Central memory CD4-positive, alpha-beta T cell (primary cell): Measurements from ENCODE around the gene DHX15.
"Not testable (repeated sequence)": the region's sequence is repeated elsewhere in the genome, so short reads cannot be mapped to it uniquely, and the experiment has no call there.

Experiments used
- DNase-seq: peaks from one replicate; pipeline ENCODE4 v3.0.0; 2022

The DHX15 gene

GRCh38 chr4:24537025-24537424 is 47.3 kb downstream of the DHX15 start:
- DNase-seq = no peak

DNA sequence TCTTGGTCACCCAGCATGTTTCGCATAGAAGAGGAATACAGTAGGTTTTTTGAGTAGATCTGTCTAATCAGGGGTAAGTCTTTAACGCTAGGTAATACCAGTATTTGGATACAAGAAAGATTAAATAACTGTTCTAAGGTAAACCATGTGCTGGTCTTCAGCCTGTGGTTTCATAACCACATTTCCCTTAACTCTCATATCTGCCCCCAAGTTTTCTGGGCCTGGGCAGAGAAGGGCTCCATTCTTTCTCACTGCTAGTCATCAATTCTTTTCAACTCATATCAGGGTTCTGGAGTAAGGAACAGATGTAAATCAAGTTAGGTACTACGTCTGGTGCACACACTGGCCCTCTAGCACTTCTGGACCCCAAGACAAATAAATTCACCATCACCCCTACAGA is 49.0 kb downstream of the DHX15 start:
- DNase-seq = no peak

GRCh38 chr4:24533364-24533763 is 51.0 kb downstream of the DHX15 start:
- no peak for DNase-seq

DNA sequence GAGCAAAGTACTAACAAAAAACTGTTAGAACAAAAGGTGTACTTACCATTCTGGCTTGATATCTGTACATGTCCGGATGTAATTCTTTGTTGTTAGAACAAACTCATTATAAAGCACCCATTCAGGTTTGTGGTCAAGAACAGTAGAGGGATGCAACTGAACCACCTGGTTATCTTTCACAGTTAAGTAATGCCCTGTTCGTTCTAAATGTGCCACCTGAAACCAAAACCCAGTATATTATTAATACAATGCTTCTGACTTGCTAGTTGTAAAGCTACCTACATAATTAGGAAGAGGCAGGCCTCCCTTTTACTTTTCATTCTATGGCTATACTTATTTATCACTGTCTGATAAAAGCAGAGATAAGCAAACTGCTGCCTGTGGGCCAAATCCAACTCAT is 54.8 kb downstream of the DHX15 start:
- no peak for DNase-seq

GRCh38 chr4:24527371-24527770 is 57.0 kb downstream of the DHX15 start:
- no peak for DNase-seq

- DNase-seq = no peak
Measured at GRCh38 chr4:24521544-24521943, 62.8 kb downstream of the DHX15 start.

GRCh38 chr4:24519649-24520048 is 64.7 kb downstream of the DHX15 start:
- no peak for DNase-seq

GRCh38 chr4:24517676-24518075 is 66.7 kb downstream of the DHX15 start:
- DNase-seq = no peak

GRCh38 chr4:24516926-24517325 is 67.4 kb downstream of the DHX15 start:
- DNase-seq = no peak

DNA sequence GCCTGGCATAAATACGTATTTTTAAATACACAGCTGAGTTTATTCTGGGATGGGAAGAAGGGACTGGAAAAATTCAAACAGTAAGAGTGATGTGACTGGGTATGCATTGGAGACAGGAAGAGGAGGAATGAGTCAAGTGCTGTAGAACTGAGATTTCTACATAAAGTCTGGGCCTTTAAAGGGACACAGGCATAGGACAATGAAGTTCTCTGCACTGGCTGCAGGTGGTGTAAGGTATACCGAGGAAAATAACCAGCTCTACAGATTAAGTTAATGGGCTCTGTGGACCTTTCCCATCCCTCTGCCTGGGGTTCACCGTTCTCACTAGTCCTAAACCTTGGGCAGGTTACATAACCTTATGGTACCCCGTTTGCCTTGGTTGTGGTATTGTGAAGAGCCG is 68.7 kb downstream of the DHX15 start:
- DNase-seq = no peak

DNA sequence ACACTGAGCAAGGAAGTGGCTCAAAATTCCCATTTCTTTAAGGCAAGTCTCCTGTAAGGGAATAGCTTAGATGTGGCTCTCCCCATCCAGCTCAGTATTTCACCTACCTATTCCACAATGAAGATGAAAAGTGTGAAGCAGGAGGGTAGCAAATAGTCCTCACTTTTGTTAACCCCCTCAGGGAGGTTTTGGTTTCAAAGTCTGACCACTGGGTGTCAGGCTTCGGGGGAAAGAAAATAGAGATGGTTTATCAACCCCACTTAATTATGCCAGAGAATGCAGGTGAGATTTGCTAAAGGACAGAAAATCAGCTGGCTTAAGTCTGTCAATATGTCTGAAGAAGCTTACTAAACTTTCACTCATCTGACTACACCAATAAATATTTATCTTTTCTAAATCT is 69.5 kb downstream of the DHX15 start:
- no peak for DNase-seq

- DNase-seq = no peak
Measured at GRCh38 chr4:24513718-24514117, 70.6 kb downstream of the DHX15 start.

DNA sequence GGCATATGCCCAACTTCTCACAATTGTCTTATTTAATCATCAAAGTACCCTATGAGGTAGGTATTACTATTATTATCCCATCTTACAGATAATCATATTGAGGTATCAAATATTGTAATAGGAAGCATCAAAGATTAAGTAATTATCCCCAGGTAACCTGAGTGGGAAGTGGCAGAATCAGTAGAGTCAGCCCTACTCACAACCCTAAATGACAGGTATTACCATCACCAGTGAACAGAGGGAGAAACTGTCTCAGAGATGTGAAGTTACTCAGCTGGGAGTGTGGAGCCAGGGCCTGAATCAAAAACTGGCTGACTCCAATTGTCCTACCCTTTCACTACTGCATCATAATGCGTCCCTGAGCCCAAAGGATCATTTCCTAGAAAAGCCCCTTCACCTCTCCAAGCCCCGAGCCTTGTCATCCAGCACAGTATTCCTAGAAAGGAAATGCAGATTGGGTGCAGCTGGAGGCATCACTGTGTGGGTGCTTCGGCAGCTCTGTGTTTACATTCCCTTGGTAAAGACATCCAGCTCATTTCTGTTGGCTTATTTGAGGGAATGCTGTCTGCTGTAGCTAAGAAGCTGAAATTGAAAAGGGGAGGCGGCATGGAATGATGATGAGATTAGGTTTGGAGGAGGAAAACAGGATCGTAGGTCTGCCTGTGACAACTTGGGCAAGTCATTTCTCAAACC is 72.8 kb downstream of the DHX15 start:
- DNase-seq = no peak

- no peak for DNase-seq
Measured at GRCh38 chr4:24510091-24510490, 74.3 kb downstream of the DHX15 start.

- no peak for DNase-seq
Measured at GRCh38 chr4:24508541-24508940, 75.8 kb downstream of the DHX15 start.

GRCh38 chr4:24507439-24507838 is 76.9 kb downstream of the DHX15 start:
- DNase-seq = no peak

DNA sequence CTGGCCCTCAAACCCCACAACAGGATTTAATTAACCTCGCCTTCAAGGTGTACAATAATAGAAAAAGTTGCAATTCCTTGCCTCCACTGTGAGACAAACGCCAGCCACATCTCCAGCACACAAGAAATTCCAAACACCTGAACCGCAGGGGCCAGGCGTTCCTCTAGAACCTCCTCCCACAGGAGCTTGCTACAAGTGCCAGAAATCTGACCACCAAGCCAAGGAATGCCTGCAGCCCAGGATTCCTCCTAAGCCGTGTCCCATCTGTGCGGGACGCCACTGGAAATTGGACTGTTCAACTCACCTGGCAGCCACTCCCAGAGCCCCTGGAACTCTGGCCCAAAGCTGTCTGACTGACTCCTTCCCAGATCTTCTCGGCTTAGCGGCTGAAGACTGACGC is 81.3 kb downstream of the DHX15 start:
- not testable (repeated sequence) for DNase-seq

DNA sequence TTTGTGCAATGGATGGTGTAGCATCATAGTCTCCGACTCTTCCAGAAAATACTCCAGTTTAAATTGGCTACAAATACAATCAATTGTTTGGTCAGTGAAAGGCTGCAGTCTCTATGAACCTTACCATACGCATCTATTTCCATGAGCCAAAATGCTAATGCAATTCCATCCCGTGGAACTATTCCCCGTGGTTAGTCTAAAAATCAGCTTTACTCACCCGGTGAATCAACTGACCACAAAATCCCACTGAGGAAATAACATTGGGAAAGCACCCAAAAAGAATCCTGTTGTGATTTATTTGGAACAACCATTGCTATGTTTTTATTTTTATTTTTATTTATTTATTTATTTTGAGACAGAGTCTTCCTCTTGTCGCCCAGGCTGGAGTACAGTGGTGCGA is 87.1 kb downstream of the DHX15 start:
- DNase-seq = no peak

DNA sequence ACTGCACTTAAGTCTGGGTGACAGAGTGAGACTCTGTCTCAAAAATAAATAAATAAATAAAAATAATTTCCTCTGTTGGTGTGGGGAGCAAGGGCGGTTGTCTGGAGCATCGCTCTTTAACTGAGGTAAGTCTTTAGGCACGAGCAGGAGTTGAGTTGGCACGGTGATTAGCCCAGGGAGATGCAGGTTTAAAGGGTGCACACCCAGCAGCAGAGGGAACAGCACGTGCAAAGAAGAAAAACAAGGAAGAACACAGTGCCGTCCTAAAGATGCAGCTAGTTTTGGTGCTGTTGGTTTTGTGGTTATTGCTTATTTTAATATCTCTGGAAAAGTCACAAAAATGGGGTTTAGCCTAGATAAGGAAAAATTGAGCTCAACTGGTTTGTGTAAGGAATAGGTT is 87.8 kb downstream of the DHX15 start:
- DNase-seq = no peak

- DNase-seq = no peak
Measured at GRCh38 chr4:24495388-24495787, 89.0 kb downstream of the DHX15 start.

GRCh38 chr4:24489870-24490269 is 94.5 kb downstream of the DHX15 start:
- no peak for DNase-seq

- no peak for DNase-seq
Measured at GRCh38 chr4:24488399-24489164, 95.8 kb downstream of the DHX15 start.

DNA sequence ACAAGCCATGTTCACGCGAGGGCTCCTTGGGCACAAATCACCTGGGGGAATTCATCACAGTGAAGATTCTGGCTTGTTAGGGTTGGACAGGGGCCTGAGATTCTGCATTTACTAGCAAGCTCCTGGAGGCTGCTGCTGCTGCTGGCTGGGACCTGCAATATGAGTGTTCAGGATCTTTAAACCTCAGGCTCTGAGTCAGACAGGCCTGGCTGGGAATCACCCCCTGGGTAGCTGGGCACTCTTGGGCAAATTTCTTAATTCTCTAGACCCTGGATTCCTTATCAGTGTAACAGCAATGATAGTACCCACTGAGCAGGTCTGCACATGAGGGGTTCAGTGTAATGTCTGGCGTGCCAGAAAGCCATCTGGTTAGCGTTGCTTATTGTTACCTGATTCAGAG is 101.5 kb downstream of the DHX15 start:
- no peak for DNase-seq

- DNase-seq = no peak
Measured at GRCh38 chr4:24477919-24478318, 106.4 kb downstream of the DHX15 start.
